ENCODE data around the gene EVX2.
A peak's percentile ranks its signal among the peaks of the same experiment; 100 is the strongest.

- no peak for TF ChIP-seq ZNF274 (IDR thresholded peaks at IDR 0.05; ENCODE audit: low read depth, low read length)
- peak; percentile 15 for TF ChIP-seq SUZ12 (IDR thresholded peaks at IDR 0.05; ENCODE audit: extremely low read depth, insufficient read depth, insufficient read length)
- TF ChIP-seq YY1 (IDR thresholded peaks at IDR 0.05; ENCODE audit: insufficient read depth, insufficient read length), result no peak
Measured at GRCh38 chr2:176122683-176123410, 39.1 kb upstream of the EVX2 start, which contains the start of gene HOXD9.

All from NT2/D1 (cell line).